Colonic mucosa (tissue), 4 donors: ENCODE measurements around the gene VPS13A. TPM values are rescaled to one million over a fixed set of nuclear protein-coding genes. Genes with fewer than 3 reads are reported as not detected.
"Not testable (repeated sequence)": the region's sequence is repeated elsewhere in the genome, so short reads cannot be mapped to it uniquely, and the experiment has no call there.

ENCODE experiments used
- DNase-seq: peaks from one replicate; pipeline ENCODE4 v3.0.0-alpha.2; 2020
- H3K27ac ChIP-seq: fragments of 200-600 bp; one replicate; pipeline ENCODE4 v1.8.0; 2021
- H3K27me3 ChIP-seq: fragments of 200-600 bp; one replicate; pipeline ENCODE4 v1.8.0; 2021
- H3K36me3 ChIP-seq: fragments of 200-600 bp; one replicate; pipeline ENCODE4 v1.8.0; 2021
- H3K4me1 ChIP-seq: fragments of 200-600 bp; one replicate; pipeline ENCODE4 v1.8.0; 2021; ENCODE audit warnings: mild to moderate bottlenecking
- H3K4me3 ChIP-seq: fragments of 200-600 bp; one replicate; pipeline ENCODE4 v1.8.0; 2021
- H3K9ac ChIP-seq, 2 donors: one replicate each; pipeline ENCODE4 v1.7.0; 2013; ENCODE audit warnings: control low read depth in 2 of 2, low read depth in 2 of 2, low read length in 2 of 2
- H3K9me3 ChIP-seq: fragments of 200-600 bp; one replicate; pipeline ENCODE4 v1.8.0; 2021
- CTCF ChIP-seq: fragments of 200-600 bp; IDR thresholded peaks from one replicate; pipeline ENCODE4 v1.8.0; 2022; ENCODE audit warnings: antibody characterized with exemption, mild to moderate bottlenecking
- intact Hi-C: fragments of 100-400 bp; cut with DNase I; formaldehyde crosslinking; loops from one replicate; pipeline ENCODE4 v1.14.1; 2022
- total RNA-seq, 2 donors: library from RNA; stranded (reverse); fragmentation: NEBNext Ultra II Directional in 1 of 2; extraction: Animal tissue kit (Norgen Biotek cat#: 25700) in 1 of 2; gene quantifications; one replicate each; pipeline ENCODE4 v1.2.1, GENCODE V29; 2021
- donor health status: healthy.
- donor health status: DM: no; HTN: no; CAD: no.
- donor health status: DM: no; HTN: no; CAD: no.

VPS13A gene
- total RNA-seq, 2 donors from 2014 or later: 31.8 to 45.2 TPM

- Histone ChIP-seq H3K27me3 (no peaks in the 10 kb centered on the region), H3K4me3 (no peak overlapping the region), H3K9ac (no peak overlapping the region), H3K9me3 (no peaks in the 10 kb centered on the region), H3K27ac (no peak overlapping the region), H3K36me3 (no peaks in the 10 kb centered on the region), H3K4me1 (no peaks in the 10 kb centered on the region)
- DNase-seq: no peak
- no peak for TF ChIP-seq CTCF
- intact Hi-C loops: no loop called here
These were observed 222.6 kb downstream of the VPS13A start for GRCh38 chr9:77399964-77400363.

- TF ChIP-seq CTCF: no peak
- Histone ChIP-seq H3K9ac (no peak overlapping the region), H3K27ac (no peak overlapping the region), H3K4me3 (no peak overlapping the region), H3K27me3 (no peaks in the 10 kb centered on the region), H3K4me1 (no peaks in the 10 kb centered on the region), H3K9me3 (no peaks in the 10 kb centered on the region), H3K36me3 (no peaks in the 10 kb centered on the region)
- no peak for DNase-seq
- intact Hi-C loops: no loop called here
These were observed 225.0 kb downstream of the VPS13A start for GRCh38 chr9:77402286-77402685.

GRCh38 chr9:77403239-77403638 lies 225.9 kb downstream of the VPS13A start:
- Histone ChIP-seq H3K4me1 (no peaks in the 10 kb centered on the region), H3K36me3 (no peaks in the 10 kb centered on the region), H3K9ac (no peak overlapping the region), H3K27me3 (no peaks in the 10 kb centered on the region), H3K9me3 (no peaks in the 10 kb centered on the region), H3K27ac (no peak overlapping the region), H3K4me3 (no peak overlapping the region)
- DNase-seq: no peak
- intact Hi-C loops: no loop called here
- no peak for TF ChIP-seq CTCF

GRCh38 chr9:77408521-77408920 lies 231.2 kb downstream of the VPS13A start:
- H3K4me3 ChIP-seq, H3K9me3 ChIP-seq, H3K36me3 ChIP-seq, intact Hi-C loops, H3K27me3 ChIP-seq, H3K27ac ChIP-seq, H3K9ac ChIP-seq, DNase-seq, H3K4me1 ChIP-seq: not testable (repeated sequence)

- Histone ChIP-seq H3K27me3 (no peaks in the 10 kb centered on the region), H3K9me3 (no peaks in the 10 kb centered on the region), H3K4me3 (no peak overlapping the region), H3K9ac (no peak overlapping the region), H3K4me1 (no peaks in the 10 kb centered on the region), H3K27ac (no peak overlapping the region), H3K36me3 (no peaks in the 10 kb centered on the region)
- DNase-seq: no peak
- intact Hi-C loops: no loop called here
- TF ChIP-seq CTCF: no peak
These were observed 240.2 kb downstream of the VPS13A start for GRCh38 chr9:77417566-77417965.

GRCh38 chr9:77418226-77418625 lies 240.9 kb downstream of the VPS13A start:
- H3K9me3 ChIP-seq: no peaks in the 10 kb centered on the region
- H3K4me1 ChIP-seq: no peaks in the 10 kb centered on the region
- no peak overlapping the region for H3K4me3 ChIP-seq
- no peaks in the 10 kb centered on the region for H3K27me3 ChIP-seq
- TF ChIP-seq CTCF: no peak
- no peak overlapping the region for H3K9ac ChIP-seq
- intact Hi-C loops: no loop called here
- H3K27ac ChIP-seq: no peak overlapping the region
- H3K36me3 ChIP-seq: no peaks in the 10 kb centered on the region
- no peak for DNase-seq
